Measurements from ENCODE around the gene REEP5. TPM values are rescaled to one million over a fixed set of nuclear protein-coding genes. Genes with fewer than 3 reads are reported as not detected.
"Not testable (repeated sequence)": the region's sequence is repeated elsewhere in the genome, so short reads cannot be mapped to it uniquely, and the experiment has no call there.

Gene REEP5
- 26.9 and 27.0 TPM in 2 replicates for total RNA-seq (2014; rRNA removed; shearing (Covaris generic))

- DNase-seq (ENCODE audit: low read depth), result peak; percentile 94
These were observed at the start of gene REEP5 for GRCh38 chr5:112921833-112922817. REEP5 (minus strand) TSS chr5:112922227; CDS start chr5:112922190, 37 bp downstream.

- no peak for DNase-seq (ENCODE audit: low read depth)
These were observed 49.2 kb upstream of the REEP5 start for GRCh38 chr5:112971276-112971675.

- DNase-seq (ENCODE audit: low read depth), result no peak
These were observed 46.5 kb upstream of the REEP5 start for GRCh38 chr5:112968411-112969106.

DNA sequence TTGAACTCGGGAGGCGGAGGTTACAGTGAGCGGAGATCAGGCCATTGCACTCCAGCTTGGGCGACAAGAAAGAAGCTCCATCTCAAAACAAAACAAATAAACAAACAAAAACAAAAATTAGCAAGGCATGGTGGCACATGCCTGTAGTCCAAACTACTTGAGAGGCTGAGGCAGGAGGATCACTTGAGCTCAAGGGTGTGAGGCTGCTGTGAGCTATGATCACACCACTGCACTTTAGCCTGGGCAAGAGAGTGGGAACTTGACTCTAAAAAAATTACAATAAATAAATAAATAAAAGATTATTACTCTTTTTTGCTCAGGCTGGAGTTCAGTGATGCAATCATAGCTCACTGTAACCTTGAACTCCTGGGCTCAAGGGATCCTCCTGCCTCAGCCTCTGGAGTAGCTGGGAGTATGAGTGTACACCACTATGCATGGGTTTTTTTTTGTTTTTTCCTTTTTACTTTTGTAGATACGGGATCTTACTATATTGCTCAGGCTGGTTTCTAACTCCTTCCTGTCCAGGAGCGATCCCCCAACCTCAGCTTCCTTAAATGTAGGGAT lies 45.6 kb upstream of the REEP5 start:
- DNase-seq (ENCODE audit: low read depth), result no peak

DNA sequence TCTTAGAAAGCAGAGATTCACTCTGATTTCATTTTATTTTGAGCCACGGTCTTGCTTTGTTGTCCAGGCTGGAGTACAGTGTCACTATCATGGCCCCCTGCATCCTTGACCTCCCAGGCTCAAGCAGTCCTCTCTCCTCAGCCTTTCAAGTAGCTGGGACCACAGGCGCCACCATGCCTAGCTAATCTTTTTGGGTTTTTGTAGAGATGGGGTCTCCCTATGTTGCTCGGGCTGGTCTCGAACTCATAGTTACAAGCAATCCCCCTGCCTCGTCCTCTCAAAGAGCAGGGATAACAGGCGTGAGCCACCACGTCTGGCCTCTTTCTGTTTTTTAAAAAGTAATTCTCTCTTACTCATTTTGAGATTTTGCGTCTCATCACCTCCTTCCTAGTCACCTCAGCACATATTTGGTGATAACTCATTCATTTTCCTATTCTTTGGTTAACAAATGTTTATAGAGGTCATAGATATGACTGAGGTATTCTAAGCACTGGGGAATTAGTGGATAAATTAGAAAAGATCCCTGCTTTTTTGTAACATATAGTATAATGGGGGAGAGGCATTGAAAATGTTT lies 43.8 kb upstream of the REEP5 start:
- DNase-seq (ENCODE audit: low read depth), result no peak

GRCh38 chr5:112963374-112963733 lies 41.3 kb upstream of the REEP5 start:
- DNase-seq (ENCODE audit: low read depth), result not testable (repeated sequence)

- DNase-seq (ENCODE audit: low read depth), result no peak
These were observed 39.0 kb upstream of the REEP5 start for GRCh38 chr5:112960863-112961504.

DNA sequence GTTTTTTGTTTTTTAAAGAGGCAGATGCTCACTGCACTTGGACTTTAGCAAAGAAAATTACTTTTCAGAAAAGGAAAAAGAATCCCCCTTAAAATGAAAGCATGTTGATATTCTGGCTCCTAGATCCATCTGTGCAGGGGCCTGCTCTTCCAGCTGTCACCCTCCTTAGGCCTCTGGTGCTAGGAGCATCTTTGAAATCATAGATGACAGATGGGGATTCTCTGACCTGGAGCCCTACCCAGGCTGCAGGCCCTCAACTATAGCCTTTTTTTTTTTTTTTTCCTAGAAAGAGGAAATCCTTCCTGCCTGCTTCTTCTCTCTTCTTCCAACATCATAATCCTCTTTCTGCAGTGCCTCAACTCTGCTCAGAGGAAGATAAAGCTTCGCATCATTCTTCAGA lies 38.3 kb upstream of the REEP5 start:
- DNase-seq (ENCODE audit: low read depth), result no peak

DNA sequence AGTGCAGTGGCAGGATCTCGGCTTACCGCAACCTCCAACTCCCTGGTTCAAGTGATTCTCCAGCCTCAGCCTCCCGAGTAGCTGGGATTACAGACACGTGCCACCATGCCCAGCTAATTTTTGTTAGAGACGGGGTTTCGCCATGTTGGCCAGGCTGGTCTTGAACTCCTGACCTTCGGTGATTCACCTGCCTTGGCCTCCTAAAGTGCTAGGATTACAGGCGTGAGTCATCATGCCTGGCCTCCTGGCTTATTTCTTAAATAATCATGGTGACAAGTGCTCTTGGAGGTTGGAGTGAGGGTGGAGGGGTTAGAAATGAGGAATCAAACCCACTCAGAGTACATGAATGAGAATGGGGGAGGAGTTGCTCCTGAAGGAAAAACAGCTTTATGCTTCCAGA lies 37.8 kb upstream of the REEP5 start:
- peak; percentile 89 for DNase-seq (ENCODE audit: low read depth)

- peak; percentile 97 for DNase-seq (ENCODE audit: low read depth)
These were observed 36.4 kb upstream of the REEP5 start for GRCh38 chr5:112958093-112959088.

GRCh38 chr5:112957036-112957808 lies 35.2 kb upstream of the REEP5 start:
- DNase-seq (ENCODE audit: low read depth), result no peak

DNA sequence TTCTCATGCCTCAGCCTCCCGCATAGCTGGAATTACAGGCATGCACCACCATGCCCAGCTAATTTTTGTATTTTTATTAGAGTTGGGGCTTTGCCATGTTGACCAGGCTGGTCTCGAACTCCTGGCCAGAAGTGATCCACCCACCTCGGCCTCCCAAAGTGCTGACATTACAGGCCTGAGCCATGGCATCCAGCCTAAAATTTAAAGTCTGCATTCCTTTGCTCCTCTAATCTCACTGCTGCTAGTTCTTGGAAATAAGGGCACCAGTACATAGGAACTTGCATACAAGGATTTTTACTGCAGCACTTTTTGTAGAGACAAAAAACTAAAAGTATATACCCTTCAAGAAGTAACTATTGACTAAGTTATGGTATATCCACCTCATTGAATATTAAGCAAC lies 34.6 kb upstream of the REEP5 start:
- DNase-seq (ENCODE audit: low read depth), result no peak

GRCh38 chr5:112951124-112951702 lies 29.2 kb upstream of the REEP5 start:
- no peak for DNase-seq (ENCODE audit: low read depth)

- DNase-seq (ENCODE audit: low read depth), result no peak
These were observed 26.4 kb upstream of the REEP5 start for GRCh38 chr5:112948458-112948857.

DNA sequence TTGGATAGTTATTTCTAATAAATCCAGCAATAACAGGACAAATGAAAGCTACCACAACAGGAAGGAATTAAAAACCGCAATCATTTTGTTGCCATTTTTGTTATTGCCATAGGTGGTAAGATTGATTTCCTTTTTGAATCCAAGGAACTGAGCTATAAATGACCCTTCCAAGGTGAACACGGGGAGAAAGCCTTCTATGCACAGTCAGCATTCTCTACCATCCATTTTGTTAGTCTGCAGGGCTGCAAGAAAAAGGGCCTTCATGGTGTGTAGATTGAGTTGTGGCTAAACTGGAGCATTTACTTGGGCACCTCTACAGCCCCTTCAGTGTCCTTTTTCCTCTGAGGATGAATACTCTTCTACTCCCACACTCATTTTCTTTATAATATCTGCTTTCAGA lies 18.6 kb upstream of the REEP5 start:
- no peak for DNase-seq (ENCODE audit: low read depth)

DNA sequence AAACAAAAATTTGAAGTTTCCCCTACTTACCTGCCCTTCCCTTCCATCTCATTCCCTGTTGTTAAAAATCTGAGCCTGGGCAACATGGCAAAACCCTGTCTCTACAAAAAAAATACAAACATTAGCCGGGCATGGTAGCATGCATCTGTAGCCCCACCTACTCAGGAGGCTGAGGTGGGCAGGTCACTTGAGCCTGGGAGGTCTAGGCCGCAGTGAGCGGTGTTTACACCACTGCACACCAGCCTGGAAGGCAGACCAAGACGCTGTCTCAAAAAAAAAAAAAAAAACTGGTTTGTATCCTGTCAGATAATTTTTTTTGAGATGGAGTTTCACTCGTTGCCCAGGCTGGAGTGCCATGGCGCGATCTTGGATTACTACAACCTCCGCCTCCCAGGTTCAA lies 16.3 kb upstream of the REEP5 start:
- DNase-seq (ENCODE audit: low read depth), result no peak

DNA sequence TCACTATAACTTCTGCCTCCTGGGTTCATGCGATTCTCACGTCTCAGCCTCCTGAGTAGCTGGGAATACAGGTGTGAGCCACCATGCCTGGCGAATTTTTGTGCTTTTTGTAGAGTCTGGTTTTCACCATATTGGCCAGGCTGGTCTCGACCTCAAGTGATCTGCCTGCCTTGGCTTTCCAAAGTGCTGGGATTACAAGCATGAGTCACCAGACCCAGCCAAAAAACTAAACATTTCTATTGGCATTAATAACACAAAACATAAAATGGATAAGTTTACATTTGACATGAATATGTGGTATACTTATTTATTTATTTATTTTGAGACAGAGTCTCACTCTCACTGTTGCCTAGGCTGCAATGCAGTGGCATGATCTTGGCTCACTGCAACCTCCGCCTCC lies 13.6 kb upstream of the REEP5 start:
- DNase-seq (ENCODE audit: low read depth), result no peak

DNA sequence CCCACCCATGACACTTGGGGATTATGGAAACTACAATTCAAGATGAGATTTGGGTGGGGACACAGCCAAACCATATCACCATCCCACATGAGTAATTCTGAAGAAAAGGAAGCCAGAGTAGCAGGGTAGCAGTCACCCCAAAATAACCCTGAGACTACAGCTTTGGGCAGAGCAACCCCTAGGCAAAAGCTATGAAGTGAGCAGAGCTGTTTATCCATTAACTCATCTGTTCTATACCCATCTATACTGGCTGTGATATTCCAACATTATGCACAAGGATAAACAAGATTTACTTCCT lies 12.3 kb upstream of the REEP5 start:
- no peak for DNase-seq (ENCODE audit: low read depth)

DNA sequence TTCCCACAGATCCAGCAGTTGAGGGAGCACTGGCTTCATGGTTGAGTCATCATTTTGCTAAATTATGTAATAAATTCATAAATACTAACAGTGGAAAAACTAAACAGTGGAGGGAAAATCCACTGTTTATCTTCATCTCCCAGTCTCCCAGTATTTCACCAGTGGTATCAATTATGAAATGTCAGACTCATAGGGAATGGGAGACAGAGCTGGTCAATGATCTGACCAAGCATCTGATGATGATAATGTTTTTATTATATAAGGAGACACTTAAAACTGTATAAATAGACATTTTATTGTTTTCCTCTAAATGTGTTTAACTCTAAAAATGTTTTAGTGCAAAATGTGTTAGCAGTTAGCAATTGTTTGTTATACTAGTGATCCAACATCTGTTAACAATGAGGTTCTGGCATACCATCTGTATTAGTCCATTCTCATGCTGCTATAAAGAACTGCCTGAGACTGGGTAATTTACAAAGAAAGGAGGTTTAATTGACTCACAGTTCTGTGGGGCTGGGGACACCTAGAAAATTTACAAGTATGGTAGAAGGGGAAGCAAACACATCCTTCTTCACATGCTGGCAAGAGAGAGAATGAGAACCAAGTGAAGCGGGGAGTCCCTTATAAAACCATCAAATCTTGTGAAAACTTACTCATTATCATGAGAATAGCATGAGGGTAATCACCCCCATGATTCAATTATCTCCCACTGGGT lies 11.8 kb upstream of the REEP5 start:
- no peak for DNase-seq (ENCODE audit: low read depth)

Data from Daoy (cell line).